ENCODE results near the gene APC. TPM values are rescaled to one million over a fixed set of nuclear protein-coding genes. Genes with fewer than 3 reads are reported as not detected.

Gene APC
- total and polyA plus RNA-seq, 2 donors (not counting 3 experiments of a cell fraction or from before 2014, with no cell fraction given): 11.2 to 39.6 TPM

GRCh38 chr5:112784726-112785125 lies 47.0 kb downstream of the APC start:
- no peak overlapping the region for H3K9ac ChIP-seq (replicated peaks; ENCODE audit: extremely low read depth, insufficient read depth, low read length)
- peaks cover 5 to 7% of the 10 kb centered on the region in 2 experiments for H3K36me3 ChIP-seq (ENCODE audit: control insufficient read depth in 2 of 2, extremely low read depth in 1 of 2, insufficient read depth in 2 of 2, low read length in 2 of 2)
- H2AFZ ChIP-seq (ENCODE audit: low read depth, low read length): no peak overlapping the region
- H3K4me2 ChIP-seq (ENCODE audit: insufficient read depth, low read length): no peak overlapping the region
- DNase-seq (ENCODE audit: low read depth, low spot score) (no peak), FAIRE-seq (no peak)
- H3K9me3 ChIP-seq (replicated peaks; ENCODE audit: control insufficient read depth, insufficient read depth, low read length): no peaks in the 10 kb centered on the region
- no peaks in the 10 kb centered on the region for H4K20me1 ChIP-seq (replicated peaks; ENCODE audit: control insufficient read depth, extremely low read depth, insufficient read depth, low read length)
- BruUV-seq (replicated peaks): no TSS peak
- no peak overlapping the region for H3K4me3 ChIP-seq (replicated peaks in 1 of 3; ENCODE audit: insufficient read depth in 1 of 3, low read depth in 1 of 3, low read length in 3 of 3)
- no peaks in the 10 kb centered on the region for H3K79me2 ChIP-seq (ENCODE audit: control insufficient read depth, insufficient read depth, low read length)
- no peak overlapping the region for H3K27ac ChIP-seq (ENCODE audit: insufficient read depth, low read depth, low read length)
- dilution Hi-C loops (cut with MboI; ENCODE audit: extremely low pct_ligation_motif_present, low sequenced_read_pairs) (no loop called here), intact Hi-C loops (cut with micrococcal nuclease) (no loop called here)
- no peaks in the 10 kb centered on the region for H3K4me1 ChIP-seq (ENCODE audit: control insufficient read depth, extremely low read depth, insufficient read depth, low read length)
- no peaks in the 10 kb centered on the region for H3K9me1 ChIP-seq (replicated peaks; ENCODE audit: control insufficient read depth, extremely low read depth, insufficient read depth, low read length)
- TF ChIP-seq GATA2 (IDR thresholded peaks at IDR 0.05; ENCODE audit: insufficient read depth, insufficient read length, low read depth, low read length) (no peak), EZH2 (IDR thresholded peaks at IDR 0.05; ENCODE audit: borderline replicate concordance, low read depth, low read length, severe bottlenecking) (no peak), POLR2A (IDR thresholded peaks at IDR 0.05; ENCODE audit: low read depth, low read length) (no peak), FOS (IDR thresholded peaks at IDR 0.05; ENCODE audit: borderline replicate concordance, insufficient read depth, low read length) (no peak)
- CTCF ChIA-PET: interaction anchor here (1.1 to 2.2 kb wide), 3 partner anchors 64 to 234 kb away, joined by 3 to 7 read pairs (median 3); no protein-coding TSS in a partner anchor
- no peaks in the 10 kb centered on the region for H3K27me3 ChIP-seq (ENCODE audit: control insufficient read depth in 2 of 2, insufficient read depth in 2 of 2, low read length in 2 of 2)
- POLR2A ChIA-PET: interaction anchor here (0.6 kb wide), 1 partner anchor 18 kb away, joined by 3 read pairs; no protein-coding TSS in a partner anchor

GRCh38 chr5:112787261-112787660 lies 49.6 kb downstream of the APC start:
- Histone ChIP-seq H3K4me2 (ENCODE audit: insufficient read depth, low read length) (no peak overlapping the region), H3K9me3 (replicated peaks; ENCODE audit: control insufficient read depth, insufficient read depth, low read length) (no peaks in the 10 kb centered on the region), H3K4me1 (ENCODE audit: control insufficient read depth, extremely low read depth, insufficient read depth, low read length) (no peaks in the 10 kb centered on the region), H3K36me3 (ENCODE audit: control insufficient read depth in 2 of 2, extremely low read depth in 1 of 2, insufficient read depth in 2 of 2, low read length in 2 of 2) (peaks cover 2 to 3% of the 10 kb centered on the region in 2 experiments), H3K4me3 (replicated peaks in 1 of 3; ENCODE audit: insufficient read depth in 1 of 3, low read depth in 1 of 3, low read length in 3 of 3) (no peak overlapping the region), H2AFZ (ENCODE audit: low read depth, low read length) (no peak overlapping the region), H3K9me1 (replicated peaks; ENCODE audit: control insufficient read depth, extremely low read depth, insufficient read depth, low read length) (no peaks in the 10 kb centered on the region), H4K20me1 (replicated peaks; ENCODE audit: control insufficient read depth, extremely low read depth, insufficient read depth, low read length) (no peaks in the 10 kb centered on the region), H3K27ac (ENCODE audit: insufficient read depth, low read depth, low read length) (no peak overlapping the region), H3K27me3 (ENCODE audit: control insufficient read depth in 2 of 2, insufficient read depth in 2 of 2, low read length in 2 of 2) (no peaks in the 10 kb centered on the region), H3K9ac (replicated peaks; ENCODE audit: extremely low read depth, insufficient read depth, low read length) (no peak overlapping the region), H3K79me2 (ENCODE audit: control insufficient read depth, insufficient read depth, low read length) (no peaks in the 10 kb centered on the region)
- TF ChIP-seq FOS (IDR thresholded peaks at IDR 0.05; ENCODE audit: borderline replicate concordance, insufficient read depth, low read length) (no peak), POLR2AphosphoS5 (IDR thresholded peaks at IDR 0.05; ENCODE audit: insufficient read depth, low read depth, low read length) (no peak), POLR2A (IDR thresholded peaks at IDR 0.05; ENCODE audit: low read depth, low read length) (no peak), JUN (IDR thresholded peaks at IDR 0.05; ENCODE audit: borderline replicate concordance, insufficient read depth, insufficient read length, low read depth) (no peak), CTCF (IDR thresholded peaks at IDR 0.05; ENCODE audit: extremely low read depth in 1 of 2, insufficient read depth in 1 of 2, low read depth in 1 of 2, low read length in 2 of 2) (no peak), EZH2 (IDR thresholded peaks at IDR 0.05; ENCODE audit: borderline replicate concordance, low read depth, low read length, severe bottlenecking) (no peak), MYC (IDR thresholded peaks at IDR 0.05; ENCODE audit: low read depth, low read length) (no peak), GATA2 (IDR thresholded peaks at IDR 0.05; ENCODE audit: insufficient read depth, insufficient read length, low read depth, low read length) (no peak), MAX (IDR thresholded peaks at IDR 0.05; ENCODE audit: insufficient read depth, insufficient read length) (no peak)
- CTCF ChIA-PET: interaction anchor here (1.1 to 1.4 kb wide), 2 partner anchors 29 to 30 kb away, joined by 3 read pairs; no protein-coding TSS in a partner anchor
- FAIRE-seq: no peak
- BruUV-seq (replicated peaks): no TSS peak
- POLR2A ChIA-PET: no interaction called here
- DNase-seq (ENCODE audit: low read depth, low spot score): no peak
- intact Hi-C loops (cut with micrococcal nuclease): no loop called here
- dilution Hi-C loops (cut with MboI; ENCODE audit: extremely low pct_ligation_motif_present, low sequenced_read_pairs): no loop called here

All from endothelial cell of umbilical vein (primary cell).